Chondrocyte (in vitro differentiated cells): ENCODE data around the gene WDR7. TPM values are rescaled to one million over a fixed set of nuclear protein-coding genes. Genes with fewer than 3 reads are reported as not detected.

Experiments
- DNase-seq: peaks from one replicate; pipeline ENCODE4 v3.0.0; 2021; ENCODE audit warnings: mixed read lengths, low spot score
- H3K27ac Mint-ChIP-seq: one replicate; pipeline ENCODE4 v1.8.0; 2021; ENCODE audit warnings: mild to moderate bottlenecking, moderate library complexity, mixed read lengths; ENCODE audit not compliant: unreplicated experiment
- H3K27me3 Mint-ChIP-seq: 2 replicates; pipeline ENCODE4 v1.8.0; 2021; ENCODE audit warnings: low read depth, mixed read lengths
- H3K36me3 Mint-ChIP-seq: 2 replicates; pipeline ENCODE4 v1.8.0; 2021; ENCODE audit warnings: low read depth, mixed read lengths
- H3K4me1 Mint-ChIP-seq: 2 replicates; pipeline ENCODE4 v1.8.0; 2021; ENCODE audit warnings: low read depth, mild to moderate bottlenecking, mixed read lengths
- H3K4me3 Mint-ChIP-seq: one replicate; pipeline ENCODE4 v1.8.0; 2021; ENCODE audit warnings: mild to moderate bottlenecking, moderate library complexity, mixed read lengths; ENCODE audit not compliant: unreplicated experiment
- H3K9me3 Mint-ChIP-seq: 2 replicates; pipeline ENCODE4 v1.8.0; 2021; ENCODE audit warnings: low read depth, mixed read lengths
- total RNA-seq: library from RNA; stranded (reverse); gene quantifications from 3 replicates; pipeline ENCODE4 v1.2.1, GENCODE V29; 2021
- TF ChIP-seq, protein P1 (sequence below): fragments of 200-600 bp; sonication (generic); IDR thresholded peaks from 2 replicates; pipeline ENCODE4 v1.5.0; 2021; ENCODE audit warnings: antibody characterized with exemption, mild to moderate bottlenecking, moderate library complexity

Gene WDR7
- total RNA-seq, 1 donor from 2014 or later, result 14.9 TPM

GRCh38 chr18:56947236-56947635 lies 296.1 kb downstream of the WDR7 start:
- no peak for DNase-seq
- H3K4me3 Mint-ChIP-seq, result no peak overlapping the region
- H3K9me3 Mint-ChIP-seq, result no peaks in the 10 kb centered on the region
- peaks cover 2% of the 10 kb centered on the region for H3K36me3 Mint-ChIP-seq
- peaks cover 4% of the 10 kb centered on the region for H3K4me1 Mint-ChIP-seq
- TF ChIP-seq, protein P1, sequence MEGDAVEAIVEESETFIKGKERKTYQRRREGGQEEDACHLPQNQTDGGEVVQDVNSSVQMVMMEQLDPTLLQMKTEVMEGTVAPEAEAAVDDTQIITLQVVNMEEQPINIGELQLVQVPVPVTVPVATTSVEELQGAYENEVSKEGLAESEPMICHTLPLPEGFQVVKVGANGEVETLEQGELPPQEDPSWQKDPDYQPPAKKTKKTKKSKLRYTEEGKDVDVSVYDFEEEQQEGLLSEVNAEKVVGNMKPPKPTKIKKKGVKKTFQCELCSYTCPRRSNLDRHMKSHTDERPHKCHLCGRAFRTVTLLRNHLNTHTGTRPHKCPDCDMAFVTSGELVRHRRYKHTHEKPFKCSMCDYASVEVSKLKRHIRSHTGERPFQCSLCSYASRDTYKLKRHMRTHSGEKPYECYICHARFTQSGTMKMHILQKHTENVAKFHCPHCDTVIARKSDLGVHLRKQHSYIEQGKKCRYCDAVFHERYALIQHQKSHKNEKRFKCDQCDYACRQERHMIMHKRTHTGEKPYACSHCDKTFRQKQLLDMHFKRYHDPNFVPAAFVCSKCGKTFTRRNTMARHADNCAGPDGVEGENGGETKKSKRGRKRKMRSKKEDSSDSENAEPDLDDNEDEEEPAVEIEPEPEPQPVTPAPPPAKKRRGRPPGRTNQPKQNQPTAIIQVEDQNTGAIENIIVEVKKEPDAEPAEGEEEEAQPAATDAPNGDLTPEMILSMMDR, result no peak
- H3K27me3 Mint-ChIP-seq, result no peaks in the 10 kb centered on the region
- no peak overlapping the region for H3K27ac Mint-ChIP-seq

DNA sequence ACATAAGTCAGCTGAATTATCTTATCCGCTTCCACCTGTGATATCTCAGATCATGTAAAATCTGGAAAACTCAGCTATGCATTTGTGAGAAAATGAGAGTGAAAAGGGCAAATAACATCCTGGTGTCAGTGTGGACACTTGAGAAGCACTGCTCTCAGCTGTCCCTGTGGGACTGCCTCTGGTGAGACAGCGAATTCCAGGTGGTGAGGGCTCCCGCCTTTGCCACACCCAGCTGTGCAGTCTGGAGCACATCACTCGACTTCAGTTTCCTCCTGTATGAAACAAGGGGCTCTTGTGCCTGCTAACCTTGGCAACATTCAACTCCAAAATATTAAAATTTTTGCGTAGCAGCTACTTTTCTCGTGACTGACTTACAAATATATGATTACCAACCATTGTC lies 300.9 kb downstream of the WDR7 start:
- DNase-seq, result no peak
- no peak overlapping the region for H3K27ac Mint-ChIP-seq
- H3K36me3 Mint-ChIP-seq, result peaks cover 2% of the 10 kb centered on the region
- H3K9me3 Mint-ChIP-seq, result no peaks in the 10 kb centered on the region
- H3K27me3 Mint-ChIP-seq, result no peaks in the 10 kb centered on the region
- peaks cover 4% of the 10 kb centered on the region for H3K4me1 Mint-ChIP-seq
- TF ChIP-seq, protein P1, result no peak
- no peak overlapping the region for H3K4me3 Mint-ChIP-seq

GRCh38 chr18:56953428-56954198 lies 302.5 kb downstream of the WDR7 start:
- Mint-ChIP-seq H3K9me3 (no peaks in the 10 kb centered on the region), H3K36me3 (no peaks in the 10 kb centered on the region), H3K4me1 (peaks cover 4% of the 10 kb centered on the region), H3K27ac (no peak overlapping the region), H3K27me3 (no peaks in the 10 kb centered on the region), H3K4me3 (no peak overlapping the region)
- no peak for DNase-seq
- TF ChIP-seq, protein P1, result no peak

- Mint-ChIP-seq H3K27ac (no peak overlapping the region), H3K9me3 (no peaks in the 10 kb centered on the region), H3K36me3 (no peaks in the 10 kb centered on the region), H3K27me3 (no peaks in the 10 kb centered on the region), H3K4me3 (no peak overlapping the region), H3K4me1 (peaks cover 4% of the 10 kb centered on the region)
- no peak for DNase-seq
- TF ChIP-seq, protein P1, result no peak
These were observed 304.3 kb downstream of the WDR7 start for GRCh38 chr18:56955490-56955889.

- no peaks in the 10 kb centered on the region for H3K27me3 Mint-ChIP-seq
These were observed 308.0 kb downstream of the WDR7 start for GRCh38 chr18:56959120-56959519.

More at GRCh38 chr18:56959120-56959519, 308.0 kb downstream of the WDR7 start:
- DNase-seq, result no peak
- H3K4me3 Mint-ChIP-seq, result no peak overlapping the region
- no peaks in the 10 kb centered on the region for H3K9me3 Mint-ChIP-seq
- H3K36me3 Mint-ChIP-seq, result peaks cover 2% of the 10 kb centered on the region
- H3K4me1 Mint-ChIP-seq, result no peaks in the 10 kb centered on the region
- TF ChIP-seq, protein P1, result no peak
- H3K27ac Mint-ChIP-seq, result no peak overlapping the region
